ENCODE data around the gene COLEC12.

The COLEC12 gene

GRCh38 chr18:371609-371982, 128.9 kb downstream of the COLEC12 start:
- TF ChIP-seq JUND (IDR thresholded peaks at IDR 0.05; ENCODE audit: low read depth), result no peak
- in situ Hi-C loops (cut with HindIII; ENCODE audit: low pct_unique_long_range_greater_than_20kb, low sequenced_read_pairs), result no loop called here
- DNase-seq (ENCODE audit: low read depth in 1 of 2, low spot score in 1 of 2), result peak in 1 of 2 experiments; percentile 38

DNA sequence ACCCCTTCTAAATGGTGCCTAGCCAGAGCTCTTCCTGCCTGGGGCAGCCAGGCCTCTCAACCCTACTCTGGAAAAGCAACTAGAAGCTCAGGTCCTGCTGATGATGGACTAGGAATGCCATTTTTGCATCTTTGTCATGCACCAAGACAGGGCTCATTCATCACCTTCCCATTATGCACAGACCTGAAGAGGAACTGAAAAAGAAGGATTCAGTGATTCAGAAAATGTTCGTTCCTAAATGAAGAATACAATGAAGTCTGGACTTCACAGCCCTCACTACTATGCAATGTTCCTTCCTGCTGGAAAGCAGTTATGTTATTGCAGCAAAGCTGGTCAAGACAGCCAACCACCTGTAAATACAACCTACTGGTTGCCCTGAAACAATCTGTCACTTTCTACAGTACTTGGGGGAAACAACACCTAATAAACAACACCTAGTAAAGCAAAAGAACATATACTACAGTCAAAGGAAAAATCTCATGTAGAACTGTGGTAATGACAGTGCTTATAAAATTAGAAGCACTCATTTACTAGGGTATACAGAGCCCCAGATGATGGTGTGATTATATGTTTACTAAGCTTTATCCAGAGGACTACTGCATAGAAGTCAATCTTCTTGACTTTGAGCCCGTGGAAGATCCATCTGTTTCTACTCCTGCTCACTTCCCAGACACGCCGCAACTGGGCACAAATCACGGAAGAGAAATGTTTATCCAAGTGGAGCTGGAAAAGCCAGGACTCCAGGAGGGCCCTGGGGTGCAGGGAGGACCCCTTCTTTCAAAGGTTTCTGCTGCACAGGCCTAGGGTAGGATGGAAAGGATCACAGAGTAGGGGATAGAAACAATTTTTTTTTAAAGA, 129.5 kb downstream of the COLEC12 start:
- in situ Hi-C loops (cut with HindIII; ENCODE audit: low pct_unique_long_range_greater_than_20kb, low sequenced_read_pairs), result no loop called here
- DNase-seq (ENCODE audit: low read depth in 1 of 2, low spot score in 1 of 2), result no peak
- TF ChIP-seq JUND (IDR thresholded peaks at IDR 0.05; ENCODE audit: low read depth), result no peak

- DNase-seq (ENCODE audit: low read depth in 1 of 2, low spot score in 1 of 2), result no peak
- TF ChIP-seq JUND (IDR thresholded peaks at IDR 0.05; ENCODE audit: low read depth), result no peak
- in situ Hi-C loops (cut with HindIII; ENCODE audit: low pct_unique_long_range_greater_than_20kb, low sequenced_read_pairs), result no loop called here
Observed at GRCh38 chr18:369224-370015, 131.1 kb downstream of the COLEC12 start.

- in situ Hi-C loops (cut with HindIII; ENCODE audit: low pct_unique_long_range_greater_than_20kb, low sequenced_read_pairs), result no loop called here
- no peak for DNase-seq (ENCODE audit: low read depth in 1 of 2, low spot score in 1 of 2)
- TF ChIP-seq JUND (IDR thresholded peaks at IDR 0.05; ENCODE audit: low read depth), result no peak
Observed at GRCh38 chr18:366466-367061, 133.9 kb downstream of the COLEC12 start.

- no peak for TF ChIP-seq JUND (IDR thresholded peaks at IDR 0.05; ENCODE audit: low read depth)
- no peak for DNase-seq (ENCODE audit: low read depth in 1 of 2, low spot score in 1 of 2)
- in situ Hi-C loops (cut with HindIII; ENCODE audit: low pct_unique_long_range_greater_than_20kb, low sequenced_read_pairs), result no loop called here
Observed at GRCh38 chr18:365651-366050, 134.8 kb downstream of the COLEC12 start.

DNA sequence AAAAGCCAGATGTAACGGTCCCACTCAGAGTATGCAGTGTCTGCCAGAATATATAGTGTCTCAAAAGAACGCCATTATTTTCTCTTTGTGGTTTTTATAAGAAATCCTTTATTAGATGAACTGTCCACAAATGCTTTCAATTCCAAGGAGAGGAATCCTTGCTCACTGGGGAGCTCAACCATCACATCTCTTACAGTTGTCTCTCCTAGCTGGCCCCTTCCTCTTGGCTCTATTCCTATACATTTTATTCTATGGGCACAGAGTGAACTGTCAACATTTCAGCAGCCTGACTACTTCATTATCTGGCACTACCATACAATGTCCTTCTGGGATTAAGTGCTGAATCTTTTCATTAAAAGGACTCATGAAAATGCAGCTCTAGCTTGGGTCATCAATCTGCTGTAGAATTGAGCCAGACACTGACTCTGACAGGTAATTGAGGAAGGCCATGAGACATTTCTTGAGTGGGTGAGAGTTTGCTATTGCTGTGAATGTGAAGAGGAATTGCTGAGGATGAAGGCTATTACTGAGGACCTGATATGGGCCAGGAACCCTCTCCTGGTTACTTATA, 136.2 kb downstream of the COLEC12 start:
- no peak for TF ChIP-seq JUND (IDR thresholded peaks at IDR 0.05; ENCODE audit: low read depth)
- in situ Hi-C loops (cut with HindIII; ENCODE audit: low pct_unique_long_range_greater_than_20kb, low sequenced_read_pairs), result no loop called here

DNA sequence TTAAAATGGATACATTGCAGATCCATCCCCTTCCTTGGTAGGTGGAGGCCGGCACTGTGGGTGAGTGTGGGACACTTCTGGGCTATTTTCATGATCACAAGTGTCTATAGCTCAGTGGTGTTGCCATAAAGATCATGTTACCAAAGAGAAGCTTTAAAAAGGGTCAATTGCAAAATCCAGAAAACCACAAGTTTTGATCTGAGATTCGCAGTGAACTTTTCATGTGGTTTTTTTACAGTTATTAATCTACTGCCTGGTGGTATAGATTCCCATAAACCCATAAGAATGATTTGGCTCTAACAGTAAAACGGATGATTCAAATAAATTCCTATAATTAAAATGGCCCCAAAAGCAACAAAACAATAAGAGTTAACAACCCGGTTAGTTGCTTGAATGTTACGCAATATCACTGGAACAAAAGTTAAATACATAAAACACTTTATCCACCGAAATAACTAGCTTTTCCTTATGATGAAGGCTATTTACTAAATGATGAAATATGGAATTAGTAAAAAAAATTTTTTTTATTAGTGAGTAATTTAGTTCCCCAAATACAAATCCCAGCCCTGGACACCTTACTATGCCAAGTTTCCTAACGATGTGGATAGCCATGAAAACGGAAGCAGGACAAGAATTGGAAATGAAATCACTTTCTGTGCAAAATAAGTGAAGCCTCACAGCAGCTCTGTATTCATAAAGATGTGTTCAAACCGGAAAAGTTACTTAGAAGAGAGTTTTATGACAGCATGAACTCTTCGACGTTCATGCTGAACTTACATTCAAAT, 137.0 kb downstream of the COLEC12 start:
- DNase-seq (ENCODE audit: low read depth in 1 of 2, low spot score in 1 of 2), result no peak
- in situ Hi-C loops (cut with HindIII; ENCODE audit: low pct_unique_long_range_greater_than_20kb, low sequenced_read_pairs), result no loop called here
- TF ChIP-seq JUND (IDR thresholded peaks at IDR 0.05; ENCODE audit: low read depth), result no peak

More for the DNA sequence above, 136.2 kb downstream of the COLEC12 start:
- no peak for DNase-seq (ENCODE audit: low read depth in 1 of 2, low spot score in 1 of 2)

DNA sequence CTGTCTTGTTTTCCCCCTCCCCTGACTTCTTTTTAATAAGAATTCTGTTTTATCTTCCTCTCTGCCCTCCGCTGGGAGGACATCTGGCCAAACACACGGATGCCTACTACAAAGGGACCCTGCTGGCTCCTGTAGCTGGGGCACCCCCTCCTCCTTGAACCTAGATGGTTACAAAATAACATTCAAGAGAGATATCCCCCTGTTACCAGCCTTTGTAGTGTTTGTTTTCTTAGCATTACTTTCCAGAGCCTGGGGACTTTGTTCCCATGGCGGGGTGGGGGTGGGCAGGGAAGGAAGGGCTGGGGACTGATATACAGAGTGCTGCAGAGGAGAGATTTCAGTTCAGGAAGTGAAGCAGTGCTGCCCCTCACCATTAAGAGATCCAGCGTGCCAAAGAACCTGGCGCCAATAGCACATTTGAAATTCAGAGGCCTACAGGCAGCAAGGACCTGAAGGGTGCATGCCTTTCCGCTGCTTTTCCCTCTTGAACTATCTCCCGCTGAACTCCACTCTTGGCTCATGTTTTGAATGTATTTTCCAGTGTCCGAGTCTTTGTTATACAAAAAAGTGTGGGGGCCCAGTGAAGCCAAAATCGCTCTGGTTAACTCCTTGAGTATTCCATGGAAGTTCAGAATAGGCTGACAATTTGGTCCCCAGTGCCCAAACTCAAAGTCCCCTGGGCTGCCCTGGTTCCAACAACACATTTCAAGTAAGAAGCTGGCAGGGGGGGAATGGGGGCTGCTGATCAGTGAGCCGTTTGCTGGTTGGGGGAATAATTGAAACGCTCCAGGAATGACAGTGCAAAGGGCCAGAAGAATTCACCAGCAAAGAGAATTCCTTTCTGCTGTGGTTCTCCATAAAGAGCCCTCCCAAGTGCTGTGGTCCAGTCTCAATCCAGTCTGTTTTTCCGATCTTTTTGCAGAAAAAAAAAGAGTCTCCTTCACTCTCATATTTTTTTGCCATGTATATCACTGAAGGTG, 137.9 kb downstream of the COLEC12 start:
- no peak for TF ChIP-seq JUND (IDR thresholded peaks at IDR 0.05; ENCODE audit: low read depth)
- no peak for DNase-seq (ENCODE audit: low read depth in 1 of 2, low spot score in 1 of 2)
- in situ Hi-C loops (cut with HindIII; ENCODE audit: low pct_unique_long_range_greater_than_20kb, low sequenced_read_pairs), result no loop called here

- DNase-seq (ENCODE audit: low read depth in 1 of 2, low spot score in 1 of 2), result no peak
- in situ Hi-C loops (cut with HindIII; ENCODE audit: low pct_unique_long_range_greater_than_20kb, low sequenced_read_pairs), result no loop called here
- TF ChIP-seq JUND (IDR thresholded peaks at IDR 0.05; ENCODE audit: low read depth), result no peak
Observed at GRCh38 chr18:361941-362310, 138.6 kb downstream of the COLEC12 start.

DNA sequence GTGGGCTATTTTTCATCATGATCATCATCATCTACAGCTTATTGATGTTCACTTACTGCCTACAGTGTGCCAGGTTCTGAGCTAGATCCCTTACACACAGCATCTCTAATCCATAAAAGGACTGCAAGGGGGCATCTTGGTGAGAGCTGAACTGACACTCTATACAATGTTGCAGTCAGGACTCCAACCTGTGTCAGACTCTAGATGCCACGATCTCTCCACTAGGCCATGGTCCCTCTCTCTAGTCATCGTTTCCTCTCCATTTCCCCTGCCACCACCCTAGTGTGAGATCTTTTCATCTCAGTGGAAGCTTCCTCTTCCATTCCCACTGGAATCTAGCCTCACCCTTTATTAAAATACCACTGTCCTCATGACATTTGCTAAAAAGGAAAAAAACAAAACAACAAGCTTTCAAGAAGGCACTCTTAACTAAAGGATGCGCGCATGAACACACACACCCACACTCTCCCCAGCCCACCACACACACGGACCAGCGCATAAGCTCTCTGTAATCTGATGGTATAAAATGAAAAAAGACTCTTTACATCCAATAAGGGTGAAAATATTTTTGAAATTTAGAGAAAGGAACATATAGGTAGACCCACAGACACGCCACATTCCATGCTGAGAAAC, 139.3 kb downstream of the COLEC12 start:
- no peak for TF ChIP-seq JUND (IDR thresholded peaks at IDR 0.05; ENCODE audit: low read depth)
- in situ Hi-C loops (cut with HindIII; ENCODE audit: low pct_unique_long_range_greater_than_20kb, low sequenced_read_pairs), result no loop called here
- DNase-seq (ENCODE audit: low read depth in 1 of 2, low spot score in 1 of 2), result no peak

DNA sequence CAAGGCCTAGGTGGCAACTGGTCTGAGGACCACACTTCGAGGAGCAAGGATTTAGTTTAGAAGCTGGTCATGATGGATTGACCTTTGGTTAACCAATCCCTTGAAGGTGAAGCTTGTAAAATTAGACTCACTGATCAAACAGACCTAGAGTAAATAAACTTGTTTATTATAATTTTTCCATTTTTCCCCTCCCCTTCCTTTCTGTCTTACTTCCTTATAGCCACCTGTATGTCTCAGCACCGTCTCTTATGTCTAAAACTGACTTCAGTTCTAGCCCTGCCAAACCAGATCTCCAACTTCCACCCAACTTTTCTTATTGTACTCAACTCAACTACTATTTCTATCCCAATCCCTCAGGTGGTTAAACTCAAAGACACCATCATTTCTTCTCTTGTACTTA, 139.8 kb downstream of the COLEC12 start:
- no peak for TF ChIP-seq JUND (IDR thresholded peaks at IDR 0.05; ENCODE audit: low read depth)
- DNase-seq (ENCODE audit: low read depth in 1 of 2, low spot score in 1 of 2), result peak in 1 of 2 experiments; percentile 58
- in situ Hi-C loops (cut with HindIII; ENCODE audit: low pct_unique_long_range_greater_than_20kb, low sequenced_read_pairs), result no loop called here

Data from T47D (cell line).